Measurements from ENCODE around the gene EXOC4.

DNA sequence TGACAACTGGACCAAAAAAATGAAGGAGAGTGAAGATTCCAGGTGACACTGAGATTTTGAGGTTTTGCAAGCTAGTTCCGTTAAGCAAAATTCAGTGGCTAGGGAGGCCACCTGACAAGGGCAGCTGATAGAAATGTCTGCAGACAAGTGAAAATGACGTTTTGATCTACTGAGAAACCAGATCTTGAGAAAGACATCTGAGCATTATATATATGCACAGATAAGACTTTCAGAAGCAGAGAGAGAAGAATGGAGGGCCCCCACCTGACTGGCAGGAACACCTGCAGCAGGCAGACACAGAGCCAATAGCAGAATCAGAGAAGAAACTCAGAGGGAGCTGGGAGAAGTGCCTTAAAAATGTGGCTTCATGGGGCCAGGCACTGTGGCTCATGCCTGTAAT, 798.1 kb downstream of the EXOC4 start:
- TF ChIP-seq, protein P1, sequence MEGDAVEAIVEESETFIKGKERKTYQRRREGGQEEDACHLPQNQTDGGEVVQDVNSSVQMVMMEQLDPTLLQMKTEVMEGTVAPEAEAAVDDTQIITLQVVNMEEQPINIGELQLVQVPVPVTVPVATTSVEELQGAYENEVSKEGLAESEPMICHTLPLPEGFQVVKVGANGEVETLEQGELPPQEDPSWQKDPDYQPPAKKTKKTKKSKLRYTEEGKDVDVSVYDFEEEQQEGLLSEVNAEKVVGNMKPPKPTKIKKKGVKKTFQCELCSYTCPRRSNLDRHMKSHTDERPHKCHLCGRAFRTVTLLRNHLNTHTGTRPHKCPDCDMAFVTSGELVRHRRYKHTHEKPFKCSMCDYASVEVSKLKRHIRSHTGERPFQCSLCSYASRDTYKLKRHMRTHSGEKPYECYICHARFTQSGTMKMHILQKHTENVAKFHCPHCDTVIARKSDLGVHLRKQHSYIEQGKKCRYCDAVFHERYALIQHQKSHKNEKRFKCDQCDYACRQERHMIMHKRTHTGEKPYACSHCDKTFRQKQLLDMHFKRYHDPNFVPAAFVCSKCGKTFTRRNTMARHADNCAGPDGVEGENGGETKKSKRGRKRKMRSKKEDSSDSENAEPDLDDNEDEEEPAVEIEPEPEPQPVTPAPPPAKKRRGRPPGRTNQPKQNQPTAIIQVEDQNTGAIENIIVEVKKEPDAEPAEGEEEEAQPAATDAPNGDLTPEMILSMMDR (IDR thresholded peaks at IDR 0.05 in 4 of 5, conservative IDR thresholded peaks at IDR 0.05 in 1 of 5) = no peak
- no peak for TF ChIP-seq POLR2A (IDR thresholded peaks at IDR 0.05)

Measured in gastrocnemius medialis (tissue), 4 donors.